ENCODE data around the gene RAB6A.
"Not testable (repeated sequence)": the region's sequence is repeated elsewhere in the genome, so short reads cannot be mapped to it uniquely, and the experiment has no call there.

RAB6A gene

DNA sequence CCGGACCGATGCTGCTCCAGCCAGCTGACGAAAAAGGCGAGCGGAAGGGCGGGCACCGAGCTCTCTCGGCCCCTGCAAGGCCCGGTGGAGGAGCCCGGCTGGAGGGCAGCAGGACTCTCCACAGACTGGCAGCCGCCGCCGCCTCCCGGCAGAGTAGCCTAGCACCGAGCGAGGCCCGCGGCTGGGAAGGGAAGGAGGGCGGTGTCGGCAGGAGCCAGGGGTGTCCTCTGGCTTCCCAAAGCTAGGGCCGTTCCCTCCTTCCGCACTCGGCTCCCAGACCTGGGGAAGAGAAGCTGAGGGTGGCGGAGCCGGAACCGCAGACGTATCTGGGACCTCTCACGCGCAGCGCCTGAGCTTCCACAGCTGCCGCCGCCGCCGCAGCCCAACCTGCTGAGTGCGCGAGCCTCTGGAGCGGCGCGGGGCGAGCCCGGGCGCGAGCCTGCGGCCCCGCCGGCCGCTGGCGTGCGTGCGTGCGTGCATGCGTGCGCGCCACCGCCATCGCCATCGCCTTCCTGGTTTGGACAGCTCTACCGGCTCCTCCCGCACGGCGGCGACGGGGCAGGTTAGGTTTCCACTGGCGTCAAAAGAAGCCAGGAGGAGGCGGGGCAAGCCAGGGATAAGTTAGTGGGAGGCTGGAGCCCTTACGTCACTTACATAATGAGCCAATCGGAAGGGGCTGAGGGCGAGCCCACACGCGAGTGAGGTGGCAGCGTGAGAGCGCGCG, at the start of gene RAB6A:
Gene RAB6A (minus strand): TSS at position 396 of the 724 bp plus-strand sequence. CDS start 439 bp downstream, outside the sequence.
- DNase-seq (ENCODE audit: low read depth in 2 of 2), result peak; percentile 98 to 100

DNA sequence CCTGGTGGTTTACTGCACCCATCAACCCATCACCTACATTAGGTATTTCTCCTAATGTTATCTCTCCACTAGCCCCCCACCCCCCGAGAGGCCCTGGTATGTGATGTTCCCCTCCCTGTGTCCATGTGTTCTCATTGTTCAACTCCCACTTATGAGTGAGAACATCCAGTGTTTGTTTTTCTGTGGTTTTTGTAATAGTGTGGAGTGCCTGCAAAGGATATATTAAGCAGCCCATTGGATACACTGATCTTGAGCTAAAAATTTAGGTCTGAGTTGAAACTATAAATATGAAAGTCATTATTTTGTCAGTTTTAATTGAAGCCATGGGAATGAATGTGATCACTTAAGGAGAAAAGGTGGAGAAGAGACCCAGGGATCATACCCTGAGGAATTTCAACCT, 49.8 kb upstream of the RAB6A start:
- DNase-seq (ENCODE audit: low read depth in 2 of 2), result no peak

DNA sequence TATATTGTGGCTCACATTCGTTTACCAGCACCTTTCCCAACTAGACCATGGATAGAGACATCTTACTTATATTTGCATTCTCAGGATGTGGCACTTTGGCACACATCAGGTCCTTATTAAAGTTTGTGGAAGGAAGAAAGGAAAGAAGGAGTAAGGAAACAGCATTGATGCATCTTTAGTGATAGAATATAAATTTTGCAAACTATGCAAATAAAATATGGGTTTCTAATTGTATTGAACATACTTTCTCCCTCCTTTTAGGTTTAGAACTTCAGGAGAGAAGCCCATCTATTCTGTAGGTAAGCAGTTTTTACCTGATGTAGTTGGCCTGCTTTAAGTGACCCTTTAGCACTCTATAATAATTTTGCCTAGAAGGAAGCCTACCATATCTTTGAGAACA, 47.2 kb upstream of the RAB6A start:
- no peak for DNase-seq (ENCODE audit: low read depth in 2 of 2)

DNA sequence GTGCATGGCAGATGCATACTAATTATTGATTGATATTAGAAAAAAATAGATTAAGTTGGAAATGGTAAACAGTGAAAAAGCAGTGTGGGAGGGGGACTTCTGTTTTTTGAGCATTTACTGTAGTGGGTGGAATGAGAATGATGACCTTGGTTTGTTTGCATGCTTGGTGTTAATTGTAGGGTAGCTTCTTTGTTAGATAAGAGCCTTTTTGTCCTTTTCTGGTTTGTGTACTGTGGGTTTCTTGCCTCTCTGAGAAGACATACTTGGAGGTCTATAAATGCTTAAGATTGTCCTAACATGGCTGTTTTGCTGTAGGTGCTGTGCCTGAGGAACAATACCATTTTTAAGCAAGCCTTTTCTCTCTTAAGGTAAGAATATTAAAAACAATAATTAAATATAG, 43.8 kb upstream of the RAB6A start:
- DNase-seq (ENCODE audit: low read depth in 2 of 2), result no peak

DNA sequence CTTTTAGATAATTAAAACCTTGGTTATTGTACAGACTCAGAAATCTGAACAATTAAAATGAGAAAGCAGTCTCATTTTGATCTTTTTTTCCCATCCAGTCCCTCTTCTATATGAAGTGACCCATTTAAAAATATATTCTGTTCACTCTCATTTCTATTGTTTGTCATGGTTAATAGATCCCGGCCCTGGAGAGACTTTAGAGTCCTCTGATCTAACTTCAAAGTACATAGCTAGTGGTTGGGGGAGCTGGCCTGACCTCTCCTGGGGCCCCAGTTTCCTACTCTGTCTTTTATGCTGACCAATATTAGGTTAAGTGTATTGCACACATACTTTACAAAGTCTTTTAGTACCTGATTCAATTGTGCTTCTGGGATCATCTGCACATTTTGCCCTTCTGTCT, 40.3 kb upstream of the RAB6A start:
- DNase-seq (ENCODE audit: low read depth in 2 of 2), result no peak

DNA sequence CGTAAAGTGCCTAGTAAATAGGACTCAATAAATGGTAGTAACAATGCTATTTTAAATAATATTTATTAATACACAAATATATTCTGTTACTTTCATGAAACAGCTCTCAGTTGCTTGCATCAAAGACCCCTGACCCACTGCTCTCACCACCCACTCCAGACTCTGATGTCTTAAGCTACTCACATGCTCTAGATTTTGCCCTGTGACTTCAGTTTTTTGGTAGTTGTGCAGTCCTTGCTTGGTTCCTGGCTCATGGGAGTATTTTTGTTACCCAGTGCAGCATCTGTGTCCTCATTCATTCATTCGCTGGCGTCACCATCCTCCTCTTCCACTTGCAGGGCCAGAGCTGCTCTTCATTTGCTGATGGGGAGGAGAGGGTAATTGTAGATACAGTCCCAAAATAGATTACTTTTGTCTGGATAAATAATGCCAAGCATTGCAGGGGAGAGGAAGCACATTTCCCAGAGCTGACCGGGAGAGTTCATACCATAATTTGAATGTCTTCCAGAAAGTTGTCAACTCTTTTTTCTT, 39.5 kb upstream of the RAB6A start:
- no peak for DNase-seq (ENCODE audit: low read depth in 2 of 2)

DNA sequence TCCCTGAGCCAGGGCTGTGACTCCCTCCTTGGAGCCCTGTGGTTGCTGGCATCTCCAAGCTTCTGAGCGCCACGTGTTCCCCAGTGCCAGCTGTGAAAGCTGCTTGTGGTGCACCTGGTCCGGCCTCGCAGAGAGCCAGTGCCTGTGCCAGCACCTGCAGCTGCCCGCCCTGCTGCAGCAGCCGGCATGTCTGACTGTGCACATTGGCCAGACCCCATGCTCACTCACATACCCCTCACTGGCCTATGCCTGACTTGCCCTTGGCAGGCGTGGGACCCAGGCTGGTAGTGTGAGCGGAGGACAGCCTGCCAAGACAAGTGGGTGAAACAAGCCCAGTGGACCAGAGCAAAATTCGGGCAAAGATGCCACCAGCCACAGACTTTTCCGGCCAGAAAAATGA, 36.6 kb upstream of the RAB6A start:
- no peak for DNase-seq (ENCODE audit: low read depth in 2 of 2)

DNA sequence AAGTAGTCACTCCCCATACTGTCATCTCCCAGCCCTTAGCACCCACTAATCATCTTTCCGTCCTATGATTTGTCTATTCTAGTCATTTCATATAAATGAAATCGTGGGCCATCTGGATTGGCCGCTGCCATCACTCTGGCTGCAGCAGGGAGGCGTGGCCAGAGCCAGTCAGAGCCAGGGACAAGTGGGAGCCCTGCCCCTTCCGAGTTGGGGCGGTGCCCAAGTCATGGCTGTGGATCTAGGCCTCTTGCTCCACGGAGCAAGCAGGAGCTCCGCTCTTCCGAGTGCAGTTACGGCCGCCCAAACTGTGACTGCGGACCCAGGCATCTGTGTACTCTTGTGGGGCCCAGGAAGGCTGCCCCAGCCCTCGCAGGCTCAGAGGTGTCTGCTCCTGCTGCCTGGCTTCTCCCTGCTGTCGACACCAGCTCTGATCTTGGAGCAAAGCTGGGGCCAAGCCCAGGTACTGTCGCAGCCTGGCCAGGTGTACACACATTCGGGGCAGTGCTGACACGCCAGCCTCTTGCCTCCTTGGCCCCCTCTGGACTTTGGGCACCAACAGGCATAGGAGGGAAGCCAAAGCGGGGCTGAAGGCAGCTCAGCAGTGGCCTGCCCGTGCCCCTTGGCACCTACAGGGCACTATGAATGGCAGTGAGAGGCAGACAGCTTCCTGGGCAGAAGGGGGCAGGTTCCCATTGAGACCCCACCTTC, 35.2 kb upstream of the RAB6A start:
- DNase-seq (ENCODE audit: low read depth in 2 of 2), result no peak

DNA sequence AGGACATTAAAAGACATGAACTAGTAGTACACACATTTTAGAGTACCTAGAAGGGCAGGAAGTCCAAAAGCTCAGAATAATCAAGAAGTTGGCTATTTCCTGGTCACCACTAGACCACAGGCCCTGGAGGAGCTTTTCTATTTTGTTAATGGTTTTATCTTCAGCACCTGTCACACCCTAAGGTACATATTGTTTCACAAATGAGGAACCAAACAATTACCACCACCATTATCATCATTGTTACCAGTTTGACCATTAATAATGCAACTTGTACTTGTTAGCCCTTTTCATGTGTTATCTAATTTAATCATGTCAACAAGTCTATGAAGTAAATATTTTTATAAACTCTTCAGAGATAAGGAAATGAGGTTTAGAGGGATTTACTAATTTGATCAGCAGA, 31.7 kb upstream of the RAB6A start:
- DNase-seq (ENCODE audit: low read depth in 2 of 2), result no peak

DNA sequence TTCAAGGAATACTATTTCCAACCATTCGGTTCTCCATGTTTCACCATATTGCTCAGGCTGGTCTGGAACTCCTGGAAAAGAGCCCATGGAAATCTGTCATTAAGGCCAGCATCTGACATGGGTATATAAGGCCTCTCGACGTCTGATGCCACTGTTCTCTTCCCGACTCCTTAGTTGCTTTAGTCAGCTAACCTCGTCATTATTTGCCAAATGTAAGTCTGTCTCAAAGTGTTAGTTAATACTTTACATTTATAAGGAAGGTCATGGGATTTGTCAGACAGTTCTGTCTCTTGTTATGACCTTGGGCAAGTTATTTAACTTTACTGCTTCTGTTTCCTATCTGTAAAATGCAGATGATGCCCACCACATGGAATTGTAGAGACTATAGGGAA, 28.4 kb upstream of the RAB6A start:
- no peak for DNase-seq (ENCODE audit: low read depth in 2 of 2)

DNA sequence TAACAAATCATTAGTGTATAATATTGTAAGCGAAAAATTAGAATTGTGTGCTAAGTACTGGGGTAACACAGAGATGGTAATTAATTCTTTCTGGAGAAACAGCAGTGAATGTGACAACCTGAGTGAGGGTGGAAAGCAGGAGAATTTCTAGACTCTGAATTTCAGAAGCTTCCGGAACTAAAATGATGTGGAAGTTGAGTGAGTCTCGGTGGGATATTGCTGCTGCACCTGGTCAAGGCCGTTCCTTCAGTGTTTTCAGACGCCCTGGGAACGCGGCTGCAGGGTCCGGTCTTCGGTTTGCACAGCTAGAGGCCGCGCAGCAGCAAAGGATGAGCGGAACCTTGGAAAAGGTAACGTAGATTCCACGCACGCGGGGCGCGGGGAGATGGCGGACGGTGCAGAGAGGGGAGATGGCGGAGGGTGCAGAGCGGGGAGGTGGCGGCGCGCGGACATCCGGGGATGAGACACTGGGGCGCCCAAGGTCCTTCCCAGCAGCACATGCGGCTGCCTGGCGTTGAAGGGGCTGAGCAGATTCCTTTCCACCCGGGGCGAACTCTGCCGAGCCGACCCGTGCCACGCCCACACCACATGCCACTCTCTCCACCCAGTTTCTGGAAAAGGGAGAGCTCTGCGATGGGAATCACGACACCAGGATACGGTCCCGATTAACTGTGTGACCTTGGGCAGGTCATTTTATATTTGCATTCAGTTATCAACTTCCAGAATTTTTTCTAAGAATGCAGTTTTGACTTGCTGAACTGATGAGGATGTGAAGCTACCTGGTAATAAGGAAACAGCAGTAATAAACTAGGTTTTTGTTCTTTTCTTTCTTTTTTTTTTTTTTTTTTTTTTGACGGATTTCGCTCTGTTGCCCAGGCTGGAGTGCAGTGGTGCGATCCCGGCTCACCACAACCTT, 27.0 kb upstream of the RAB6A start, which contains the start of gene MRPL48:
Gene MRPL48 (plus strand): TSS at position 232 of the 916 bp plus-strand sequence. CDS start 98 bp downstream, at position 330.
- DNase-seq (ENCODE audit: low read depth in 2 of 2), result peak; percentile 84 to 89

DNA sequence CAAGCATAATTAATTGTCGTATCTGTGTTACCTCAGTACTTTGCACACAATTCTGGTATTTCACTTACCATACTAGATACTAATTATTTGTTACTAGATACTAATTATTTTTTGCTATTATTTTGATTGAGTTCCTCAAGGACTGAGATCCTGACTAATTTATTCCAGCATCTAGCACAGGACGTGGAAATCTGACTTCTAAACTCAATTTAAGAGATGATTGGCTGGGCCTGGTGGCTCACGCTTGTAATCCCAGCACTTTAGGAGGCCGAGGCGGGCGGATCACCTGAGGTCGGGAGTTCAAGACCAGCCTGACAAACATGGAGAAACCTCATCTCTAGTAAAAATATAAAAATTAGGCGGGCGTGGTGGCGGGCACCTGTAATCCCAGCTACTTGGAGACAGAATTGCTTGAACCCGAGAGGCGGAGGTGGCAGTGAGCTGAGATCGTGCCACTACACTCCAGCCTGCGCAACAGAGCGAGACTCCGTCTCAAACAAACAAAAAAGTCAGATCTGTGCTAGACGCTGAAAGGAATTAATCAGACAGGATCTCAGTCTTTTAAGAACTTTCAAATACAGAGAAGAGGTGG, 26.3 kb upstream of the RAB6A start:
- no peak for DNase-seq (ENCODE audit: low read depth in 2 of 2)

DNA sequence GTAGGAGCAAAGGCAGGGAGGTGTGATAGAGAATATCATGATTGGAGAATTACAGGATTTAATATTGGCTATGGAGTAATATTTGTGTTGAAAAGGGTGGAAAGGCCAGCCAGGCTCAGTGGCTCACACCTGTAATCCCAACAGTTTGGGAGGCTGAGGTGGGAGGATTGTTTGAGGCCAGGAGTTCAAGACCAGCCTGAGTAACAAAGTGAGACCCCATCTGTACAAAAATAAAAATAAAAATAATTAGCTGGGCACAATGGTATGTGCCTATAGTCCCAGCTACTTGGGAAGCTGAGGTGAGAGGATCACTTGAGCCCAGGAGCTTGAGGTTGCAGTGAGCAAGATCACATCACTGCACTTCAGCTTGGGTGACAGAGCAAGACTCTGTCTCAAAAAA, 24.6 kb upstream of the RAB6A start:
- not testable (repeated sequence) for DNase-seq (ENCODE audit: low read depth in 2 of 2)

DNA sequence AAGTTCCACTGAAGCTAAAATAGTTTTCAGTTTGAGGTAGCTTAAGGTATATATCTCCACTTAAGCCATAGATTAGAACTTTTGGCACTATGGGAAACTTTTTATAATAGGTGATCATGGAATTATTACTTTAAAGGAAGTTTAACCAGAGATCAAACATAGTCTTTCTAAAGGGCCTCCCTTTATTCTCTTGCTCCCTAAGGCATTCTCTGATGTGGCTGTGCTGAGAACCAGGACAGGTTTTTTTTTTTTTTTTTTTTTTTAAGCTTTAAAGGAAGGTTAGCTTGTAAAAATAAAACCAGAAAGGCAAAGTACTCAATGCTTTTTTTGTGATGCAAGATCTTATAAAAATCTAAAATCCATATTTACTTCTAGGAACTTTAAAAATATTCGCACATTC, 23.9 kb upstream of the RAB6A start:
- no peak for DNase-seq (ENCODE audit: low read depth in 2 of 2)

DNA sequence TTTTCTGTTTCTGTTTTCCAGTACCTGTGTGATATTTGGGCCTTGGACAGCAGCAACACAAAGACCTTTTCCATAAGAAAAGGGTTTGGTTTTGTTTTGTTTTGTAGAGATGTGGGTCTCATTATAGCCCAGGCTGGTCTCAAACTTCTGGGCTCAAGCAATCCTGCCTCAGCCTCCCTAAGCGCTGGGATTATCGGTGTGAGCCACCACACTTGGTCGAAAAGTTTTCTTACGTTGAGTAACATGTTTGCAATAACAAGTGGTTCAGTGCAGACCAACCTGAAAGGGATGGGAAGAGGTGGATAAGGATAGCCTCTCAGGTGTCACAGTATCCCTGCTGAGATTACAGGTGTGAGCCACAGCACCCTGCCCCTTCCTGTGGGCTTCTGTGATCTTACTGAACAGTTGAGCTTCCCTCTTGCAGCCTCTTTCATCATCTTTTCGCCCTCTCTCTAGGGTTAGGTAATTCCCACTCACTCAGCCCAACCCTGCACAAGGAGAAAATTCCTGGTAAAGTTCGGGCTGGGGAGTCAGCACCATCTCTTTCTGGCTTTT, 23.3 kb upstream of the RAB6A start:
- DNase-seq (ENCODE audit: low read depth in 2 of 2), result no peak

DNA sequence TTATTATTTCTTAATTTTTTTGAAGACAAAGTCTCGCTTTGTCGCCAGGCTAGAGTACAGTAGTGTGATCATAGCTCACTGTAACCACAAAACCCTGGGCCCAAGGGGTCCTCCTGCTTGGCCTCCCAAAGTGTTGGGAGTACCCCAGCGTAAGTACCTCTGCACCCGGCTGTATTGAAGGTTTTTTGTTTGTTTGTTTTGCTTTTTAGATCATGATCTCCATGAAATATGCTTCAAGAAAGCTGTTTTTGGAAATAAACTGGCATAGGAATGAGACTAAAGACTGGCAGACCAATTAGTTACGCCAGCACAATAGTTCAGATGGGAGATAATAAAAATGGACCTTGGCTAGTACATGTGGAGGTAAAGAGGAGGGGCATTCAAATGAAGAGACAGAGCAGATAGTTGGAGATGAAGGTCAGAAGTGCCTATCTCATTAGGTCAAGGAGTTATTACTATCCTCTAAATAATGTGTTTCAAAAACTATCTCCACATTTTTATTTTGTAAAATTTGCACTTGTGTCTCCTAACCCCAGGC, 22.7 kb upstream of the RAB6A start:
- DNase-seq (ENCODE audit: low read depth in 2 of 2), result no peak

DNA sequence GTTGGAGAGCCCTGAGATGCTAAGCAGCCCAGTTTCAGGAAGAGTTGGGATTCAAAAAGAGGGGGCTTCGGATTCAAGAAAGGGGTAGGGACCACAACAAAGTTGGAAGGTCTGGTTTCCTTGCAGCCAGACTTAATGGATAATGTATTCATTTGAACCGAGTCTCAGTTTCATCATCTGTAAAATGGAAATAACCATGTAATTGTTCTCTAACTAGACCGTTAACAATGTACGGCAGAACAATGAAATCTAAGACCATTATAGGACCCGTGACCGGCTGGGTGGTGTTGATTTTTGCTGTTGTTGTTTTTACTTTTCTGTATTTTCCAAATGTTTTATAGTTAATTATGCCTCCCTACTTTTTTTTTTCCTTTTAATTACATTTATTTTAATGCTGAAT, 20.4 kb upstream of the RAB6A start:
- no peak for DNase-seq (ENCODE audit: low read depth in 2 of 2)

DNA sequence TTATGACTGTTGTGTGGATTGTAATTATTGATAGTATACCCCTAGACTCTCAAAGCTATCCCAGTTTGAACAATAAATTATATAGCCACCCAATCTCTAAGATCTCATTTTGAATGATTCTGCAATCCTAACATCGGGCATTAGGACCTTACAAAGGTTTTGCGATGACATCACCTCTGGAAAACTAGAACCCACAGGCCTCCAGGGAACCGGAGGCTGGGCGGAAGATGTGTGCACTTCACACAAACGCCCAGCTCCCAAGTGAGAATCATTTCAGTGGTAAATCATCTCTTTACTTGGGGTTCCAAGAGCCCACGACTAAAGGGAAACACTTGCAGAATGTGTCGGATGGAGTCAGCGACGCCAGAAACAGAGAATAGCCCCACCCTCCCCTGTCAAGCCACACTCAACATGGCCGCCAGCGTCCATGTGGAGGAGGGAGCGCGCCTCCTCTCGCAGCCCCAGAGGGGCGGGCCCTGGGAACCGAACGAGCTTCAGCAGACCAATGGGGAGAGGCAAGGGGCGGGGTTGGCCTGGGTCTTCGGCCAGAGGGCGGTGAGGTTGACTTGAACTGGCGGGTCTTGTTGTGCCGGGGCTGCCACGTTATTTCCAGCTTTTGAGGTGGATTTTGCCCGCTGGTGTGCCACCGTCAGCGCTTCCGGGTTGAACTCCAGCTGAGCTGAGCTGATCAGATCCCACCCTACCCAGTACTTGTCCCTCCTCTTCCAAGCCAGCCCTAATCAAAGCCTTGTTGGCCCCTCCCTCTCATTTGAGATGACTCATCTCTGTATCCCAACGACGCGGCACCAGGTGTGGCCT, 18.4 kb upstream of the RAB6A start:
- peak; percentile 96 to 100 for DNase-seq (ENCODE audit: low read depth in 2 of 2)

DNA sequence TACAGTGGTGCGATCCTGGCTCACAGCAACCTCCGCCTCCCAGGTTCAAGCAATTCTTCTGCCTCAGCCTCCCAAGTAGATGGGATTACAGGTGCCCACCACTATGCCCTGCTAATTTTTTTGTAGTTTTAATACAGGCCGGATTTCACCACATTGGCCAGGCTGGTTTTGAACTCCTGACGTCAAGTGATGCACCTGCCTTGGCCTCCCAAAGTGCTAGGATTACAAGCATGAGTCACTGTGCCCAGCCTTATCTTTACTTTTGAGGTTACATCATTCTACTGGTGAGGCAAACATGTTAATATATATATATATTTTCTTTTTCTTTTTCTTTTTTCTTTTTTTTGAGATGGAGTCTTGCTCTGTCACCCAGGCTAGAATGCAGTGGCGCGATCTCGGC, 9.9 kb upstream of the RAB6A start:
- not testable (repeated sequence) for DNase-seq (ENCODE audit: low read depth in 2 of 2)

DNA sequence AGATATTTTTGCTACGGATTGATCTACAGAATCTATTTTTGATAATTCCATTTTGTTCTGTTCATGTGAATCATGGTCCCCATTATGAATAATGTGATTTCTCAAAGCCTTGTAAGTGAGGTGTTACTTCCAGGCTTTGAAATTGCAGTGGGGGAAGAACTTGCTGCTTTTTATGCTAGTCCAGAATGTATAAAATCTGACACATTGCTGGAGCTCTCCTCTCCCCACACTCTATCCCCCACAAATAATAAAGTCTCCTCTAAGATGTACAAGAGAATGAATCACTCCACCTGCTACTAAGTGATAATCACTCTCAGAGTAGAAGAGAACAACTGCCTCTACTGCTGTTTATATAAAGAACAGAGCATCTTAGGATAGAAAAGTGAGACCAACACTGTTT, 5.9 kb upstream of the RAB6A start:
- no peak for DNase-seq (ENCODE audit: low read depth in 2 of 2)
